GM21515 (cell line): ENCODE measurements around the gene TBCD.

Experiments used
- ATAC-seq: cut with Tn5 transposase; IDR thresholded peaks from one replicate; pipeline ENCODE4 v1.9.1; 2021; ENCODE audit not compliant: unreplicated experiment

The TBCD gene

GRCh38 chr17:82882715-82883418 lies 131.0 kb downstream of the TBCD start:
- ATAC-seq, result no peak

- ATAC-seq, result no peak
Measured at GRCh38 chr17:82883419-82884031, 131.7 kb downstream of the TBCD start.

GRCh38 chr17:82884341-82884969 lies 132.6 kb downstream of the TBCD start:
- no peak for ATAC-seq

GRCh38 chr17:82884970-82885353 lies 133.1 kb downstream of the TBCD start:
- no peak for ATAC-seq

- no peak for ATAC-seq
Measured at GRCh38 chr17:82887255-82888164, 135.6 kb downstream of the TBCD start.

- no peak for ATAC-seq
Measured at GRCh38 chr17:82888583-82889495, 137.0 kb downstream of the TBCD start.

GRCh38 chr17:82889496-82890338 lies 137.9 kb downstream of the TBCD start:
- no peak for ATAC-seq

- ATAC-seq, result no peak
Measured at GRCh38 chr17:82890339-82890730, 138.5 kb downstream of the TBCD start.

GRCh38 chr17:82890926-82891678 lies 139.2 kb downstream of the TBCD start:
- no peak for ATAC-seq

GRCh38 chr17:82891911-82892310 lies 140.0 kb downstream of the TBCD start:
- ATAC-seq, result no peak

- no peak for ATAC-seq
Measured at GRCh38 chr17:82892899-82893565, 141.2 kb downstream of the TBCD start.

GRCh38 chr17:82893779-82894178 lies 141.9 kb downstream of the TBCD start:
- ATAC-seq, result no peak

- no peak for ATAC-seq
Measured at GRCh38 chr17:82894389-82894788, 142.5 kb downstream of the TBCD start.

- ATAC-seq, result no peak
Measured at GRCh38 chr17:82895087-82895486, 143.2 kb downstream of the TBCD start.

GRCh38 chr17:82896071-82897000 lies 144.5 kb downstream of the TBCD start:
- ATAC-seq, result no peak

- no peak for ATAC-seq
Measured at GRCh38 chr17:82897514-82898249, 145.8 kb downstream of the TBCD start.
